NOMO-1 treated with dmso at 0.1 percent for 144 hours (cell line): ENCODE data around the gene GRID2.

Experiments
- DNase-seq: peaks from one replicate; lab custom pipeline; 2025; ENCODE audit not compliant: unreplicated experiment; lab: John Stamatoyannopoulos, UW

Gene GRID2

GRCh38 chr4:92952426-92952825 is 648.7 kb downstream of the GRID2 start:
- DNase-seq = no peak

GRCh38 chr4:92952897-92953296 is 649.1 kb downstream of the GRID2 start:
- DNase-seq = no peak

- no peak for DNase-seq
Measured at GRCh38 chr4:92953462-92953861, 649.7 kb downstream of the GRID2 start.

- DNase-seq = no peak
Measured at GRCh38 chr4:92961881-92962280, 658.1 kb downstream of the GRID2 start.

GRCh38 chr4:92962831-92963230 is 659.1 kb downstream of the GRID2 start:
- no peak for DNase-seq

- no peak for DNase-seq
Measured at GRCh38 chr4:92968556-92968955, 664.8 kb downstream of the GRID2 start.

- DNase-seq = no peak
Measured at GRCh38 chr4:92968996-92969395, 665.2 kb downstream of the GRID2 start.

- DNase-seq = no peak
Measured at GRCh38 chr4:92969650-92970379, 666.0 kb downstream of the GRID2 start.

GRCh38 chr4:92970996-92971395 is 667.2 kb downstream of the GRID2 start:
- no peak for DNase-seq

- DNase-seq = no peak
Measured at GRCh38 chr4:92988301-92988700, 684.5 kb downstream of the GRID2 start.

- DNase-seq = no peak
Measured at GRCh38 chr4:92992758-92993157, 689.0 kb downstream of the GRID2 start.

GRCh38 chr4:92994727-92995126 is 691.0 kb downstream of the GRID2 start:
- DNase-seq = no peak

GRCh38 chr4:92996533-92996932 is 692.8 kb downstream of the GRID2 start:
- DNase-seq = no peak

- DNase-seq = no peak
Measured at GRCh38 chr4:93000910-93001309, 697.1 kb downstream of the GRID2 start.

- no peak for DNase-seq
Measured at GRCh38 chr4:93002240-93002639, 698.5 kb downstream of the GRID2 start.

- no peak for DNase-seq
Measured at GRCh38 chr4:93016350-93016749, 712.6 kb downstream of the GRID2 start.

- no peak for DNase-seq
Measured at GRCh38 chr4:93018243-93018642, 714.5 kb downstream of the GRID2 start.

- no peak for DNase-seq
Measured at GRCh38 chr4:93018806-93019205, 715.0 kb downstream of the GRID2 start.

- DNase-seq = no peak
Measured at GRCh38 chr4:93029769-93030168, 726.0 kb downstream of the GRID2 start.

GRCh38 chr4:93030670-93031069 is 726.9 kb downstream of the GRID2 start:
- no peak for DNase-seq

- no peak for DNase-seq
Measured at GRCh38 chr4:93031431-93032098, 727.8 kb downstream of the GRID2 start.

- no peak for DNase-seq
Measured at GRCh38 chr4:93042746-93043145, 739.0 kb downstream of the GRID2 start.

GRCh38 chr4:93053140-93053539 is 749.4 kb downstream of the GRID2 start:
- DNase-seq = no peak
